GM10266 (cell line): ENCODE data around the gene ARHGEF4.

Experiments
- DNase-seq: peaks from one replicate; pipeline ENCODE4 v3.0.0; 2012; ENCODE audit errors: extremely low spot score
- TF ChIP-seq, protein P1 (sequence below): IDR thresholded peaks from 2 replicates; pipeline ENCODE4 v1.5.1; 2012; ENCODE audit warnings: mild to moderate bottlenecking, low read depth; ENCODE audit not compliant: control insufficient read depth, insufficient read depth; ENCODE audit errors: missing control alignments

ARHGEF4 gene

DNA sequence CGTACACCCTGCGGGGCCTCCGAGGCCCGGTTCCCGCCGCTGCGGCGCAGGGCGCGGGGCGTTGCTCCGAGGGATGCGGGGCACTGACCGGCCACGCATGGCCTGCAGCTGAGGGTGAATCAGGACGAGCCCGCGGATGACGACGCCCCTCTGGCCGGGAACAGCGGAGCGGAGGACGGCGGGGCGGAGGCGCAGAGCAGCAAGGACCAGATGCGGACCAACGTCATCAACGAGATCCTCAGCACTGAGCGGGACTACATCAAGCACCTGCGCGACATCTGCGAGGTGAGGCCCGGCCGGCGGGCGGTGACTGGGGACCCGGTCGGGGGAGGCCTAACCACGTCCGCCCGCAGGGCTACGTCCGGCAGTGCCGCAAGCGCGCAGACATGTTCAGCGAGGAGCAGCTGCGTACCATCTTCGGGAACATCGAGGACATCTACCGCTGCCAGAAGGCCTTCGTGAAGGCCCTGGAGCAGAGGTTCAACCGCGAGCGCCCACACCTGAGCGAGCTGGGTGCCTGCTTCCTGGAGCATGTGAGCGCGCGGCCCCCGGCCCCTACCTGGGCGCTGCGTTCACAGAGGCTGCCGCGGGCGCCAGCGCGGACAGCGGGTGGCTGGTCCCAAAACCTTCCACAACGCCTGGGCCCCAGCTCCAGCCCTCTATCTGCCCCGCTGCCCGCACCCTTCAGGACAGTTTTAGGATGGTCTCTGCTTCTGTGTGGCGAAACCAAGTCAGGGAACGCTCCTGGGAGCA lies 203.4 kb downstream of the ARHGEF4 start:
- TF ChIP-seq, protein P1, sequence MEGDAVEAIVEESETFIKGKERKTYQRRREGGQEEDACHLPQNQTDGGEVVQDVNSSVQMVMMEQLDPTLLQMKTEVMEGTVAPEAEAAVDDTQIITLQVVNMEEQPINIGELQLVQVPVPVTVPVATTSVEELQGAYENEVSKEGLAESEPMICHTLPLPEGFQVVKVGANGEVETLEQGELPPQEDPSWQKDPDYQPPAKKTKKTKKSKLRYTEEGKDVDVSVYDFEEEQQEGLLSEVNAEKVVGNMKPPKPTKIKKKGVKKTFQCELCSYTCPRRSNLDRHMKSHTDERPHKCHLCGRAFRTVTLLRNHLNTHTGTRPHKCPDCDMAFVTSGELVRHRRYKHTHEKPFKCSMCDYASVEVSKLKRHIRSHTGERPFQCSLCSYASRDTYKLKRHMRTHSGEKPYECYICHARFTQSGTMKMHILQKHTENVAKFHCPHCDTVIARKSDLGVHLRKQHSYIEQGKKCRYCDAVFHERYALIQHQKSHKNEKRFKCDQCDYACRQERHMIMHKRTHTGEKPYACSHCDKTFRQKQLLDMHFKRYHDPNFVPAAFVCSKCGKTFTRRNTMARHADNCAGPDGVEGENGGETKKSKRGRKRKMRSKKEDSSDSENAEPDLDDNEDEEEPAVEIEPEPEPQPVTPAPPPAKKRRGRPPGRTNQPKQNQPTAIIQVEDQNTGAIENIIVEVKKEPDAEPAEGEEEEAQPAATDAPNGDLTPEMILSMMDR, result no peak
- DNase-seq, result no peak

DNA sequence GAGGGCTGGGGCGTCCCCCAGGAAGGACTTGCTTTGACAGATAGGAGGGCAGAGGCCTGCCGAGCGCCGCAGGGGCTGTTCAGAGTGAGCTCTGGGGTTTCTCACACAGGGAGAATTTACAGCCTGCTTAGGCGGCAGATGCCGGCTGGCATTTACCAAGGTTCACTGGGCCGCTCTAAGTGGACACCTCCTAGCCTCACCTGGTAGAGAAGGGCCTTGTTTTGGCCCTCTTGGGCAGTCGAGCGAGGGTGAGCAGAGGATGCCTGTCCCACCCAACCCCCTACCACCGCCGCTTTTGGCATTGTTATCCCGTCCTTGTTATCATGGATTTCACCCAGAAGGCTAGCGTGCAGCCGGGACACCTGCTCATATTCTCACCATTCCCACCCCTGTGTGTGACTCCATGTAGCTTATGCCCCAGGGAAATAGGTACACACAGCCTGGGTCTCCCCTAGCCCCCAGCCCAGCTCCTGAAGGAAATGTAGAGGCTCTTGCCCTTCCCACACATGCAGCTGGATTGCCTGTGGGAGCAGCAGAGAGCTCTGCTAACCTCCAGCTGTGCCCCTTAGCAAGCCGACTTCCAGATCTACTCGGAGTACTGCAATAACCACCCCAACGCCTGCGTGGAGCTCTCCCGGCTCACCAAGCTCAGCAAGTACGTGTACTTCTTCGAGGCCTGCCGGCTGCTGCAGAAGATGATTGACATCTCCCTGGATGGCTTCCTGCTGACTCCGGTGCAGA lies 204.1 kb downstream of the ARHGEF4 start:
- TF ChIP-seq, protein P1, result no peak
- no peak for DNase-seq

DNA sequence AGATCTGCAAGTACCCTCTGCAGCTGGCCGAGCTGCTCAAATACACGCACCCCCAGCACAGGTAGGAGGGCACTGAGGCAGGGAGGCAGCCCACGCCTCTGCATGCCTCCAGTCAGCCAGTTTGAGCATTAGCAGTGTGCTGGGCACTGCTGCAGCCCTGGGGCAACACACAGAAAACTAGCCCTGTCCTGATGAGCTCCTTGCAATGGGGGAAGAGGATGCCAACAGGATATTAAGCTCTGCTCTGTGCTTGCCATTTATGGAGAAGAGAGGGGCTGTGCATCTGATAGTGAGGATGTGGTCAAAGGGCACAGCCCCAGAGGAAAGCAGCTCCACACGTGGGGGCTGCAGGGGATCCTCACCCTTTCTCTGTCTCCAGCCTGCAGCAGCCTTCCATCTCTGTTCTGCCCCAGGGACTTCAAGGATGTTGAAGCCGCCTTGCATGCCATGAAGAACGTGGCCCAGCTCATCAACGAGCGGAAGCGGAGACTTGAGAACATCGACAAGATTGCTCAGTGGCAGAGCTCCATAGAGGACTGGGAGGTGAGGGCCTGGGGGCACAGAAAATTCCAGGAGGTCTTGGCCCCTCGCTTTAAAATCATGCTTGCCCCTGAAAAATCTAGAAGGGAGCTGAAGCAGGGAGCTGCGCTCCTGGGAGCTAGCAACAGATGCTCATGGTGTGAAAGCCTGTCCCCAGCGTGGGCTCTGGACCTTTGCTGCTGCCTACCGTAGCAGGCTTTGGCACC lies 204.9 kb downstream of the ARHGEF4 start:
- TF ChIP-seq, protein P1, result no peak
- peak; percentile 25 for DNase-seq

DNA sequence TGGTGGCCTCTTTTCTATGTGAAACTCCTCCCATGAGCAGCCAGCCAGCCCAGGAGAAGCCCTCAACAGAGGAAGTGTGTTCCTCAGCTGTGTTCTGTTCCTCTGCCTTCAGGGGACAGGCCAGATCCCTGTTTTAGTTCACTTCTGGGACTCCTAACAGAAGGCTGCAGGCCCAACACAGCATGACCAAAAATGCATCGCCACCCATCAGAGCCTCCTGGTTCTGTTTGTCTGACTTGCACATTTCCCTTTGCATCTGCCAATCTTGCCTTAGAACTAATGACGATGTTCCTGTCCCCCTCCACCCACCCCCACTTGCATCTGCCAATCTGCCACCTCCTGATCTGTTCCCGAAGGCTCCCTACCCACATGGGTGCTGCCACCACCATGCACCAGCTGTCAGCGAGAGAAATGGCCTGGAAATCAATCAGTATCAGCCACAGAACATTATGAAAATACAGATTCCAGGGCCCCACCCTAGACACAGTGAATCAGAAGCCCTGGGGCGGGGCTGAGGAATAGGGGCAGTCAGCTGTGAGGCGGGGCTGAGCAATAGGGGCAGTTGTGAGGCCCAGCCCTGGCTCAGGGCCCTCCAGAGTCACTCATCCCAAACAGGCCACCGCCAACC lies 205.5 kb downstream of the ARHGEF4 start:
- no peak for DNase-seq
- TF ChIP-seq, protein P1, result no peak

DNA sequence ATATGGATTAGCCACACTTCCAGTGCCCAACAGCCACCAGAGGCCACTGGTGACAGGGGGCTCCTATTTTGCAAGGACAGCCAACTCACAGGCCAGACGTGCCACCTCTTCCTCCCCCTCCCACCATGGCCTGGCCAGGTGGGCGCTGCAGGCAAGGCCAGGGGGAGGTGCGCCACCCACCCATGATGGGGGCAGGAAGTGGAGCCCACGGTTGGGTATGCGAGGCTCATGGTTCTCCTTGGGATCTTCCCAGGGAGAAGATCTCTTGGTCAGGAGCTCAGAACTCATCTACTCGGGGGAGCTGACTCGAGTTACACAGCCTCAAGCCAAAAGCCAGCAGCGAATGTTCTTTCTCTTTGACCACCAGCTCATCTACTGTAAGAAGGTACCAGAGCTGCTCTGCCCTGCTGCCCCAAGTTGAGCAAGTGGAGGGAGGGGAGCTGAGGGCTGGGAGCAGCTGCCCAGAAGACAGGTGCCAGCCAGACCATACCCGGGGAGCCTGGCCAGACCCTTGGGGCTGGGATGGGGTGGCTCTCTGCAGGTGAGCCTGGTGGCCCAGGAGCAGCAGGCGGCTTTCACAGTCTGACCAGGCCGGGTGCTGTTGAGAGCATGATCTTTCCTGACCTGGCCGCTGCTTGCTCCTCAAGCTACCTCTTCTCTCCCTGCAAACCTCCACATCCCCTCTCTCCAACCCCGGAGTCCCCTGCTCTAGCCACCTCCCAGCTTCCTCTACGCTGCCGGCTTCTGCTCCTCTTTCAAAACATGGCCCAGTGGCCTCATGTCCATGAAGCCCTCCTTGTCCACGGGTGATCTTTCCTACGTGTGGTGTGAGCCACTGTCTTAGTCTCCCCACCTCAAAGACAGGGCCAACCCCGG lies 206.7 kb downstream of the ARHGEF4 start:
- TF ChIP-seq, protein P1, result no peak
- no peak for DNase-seq

DNA sequence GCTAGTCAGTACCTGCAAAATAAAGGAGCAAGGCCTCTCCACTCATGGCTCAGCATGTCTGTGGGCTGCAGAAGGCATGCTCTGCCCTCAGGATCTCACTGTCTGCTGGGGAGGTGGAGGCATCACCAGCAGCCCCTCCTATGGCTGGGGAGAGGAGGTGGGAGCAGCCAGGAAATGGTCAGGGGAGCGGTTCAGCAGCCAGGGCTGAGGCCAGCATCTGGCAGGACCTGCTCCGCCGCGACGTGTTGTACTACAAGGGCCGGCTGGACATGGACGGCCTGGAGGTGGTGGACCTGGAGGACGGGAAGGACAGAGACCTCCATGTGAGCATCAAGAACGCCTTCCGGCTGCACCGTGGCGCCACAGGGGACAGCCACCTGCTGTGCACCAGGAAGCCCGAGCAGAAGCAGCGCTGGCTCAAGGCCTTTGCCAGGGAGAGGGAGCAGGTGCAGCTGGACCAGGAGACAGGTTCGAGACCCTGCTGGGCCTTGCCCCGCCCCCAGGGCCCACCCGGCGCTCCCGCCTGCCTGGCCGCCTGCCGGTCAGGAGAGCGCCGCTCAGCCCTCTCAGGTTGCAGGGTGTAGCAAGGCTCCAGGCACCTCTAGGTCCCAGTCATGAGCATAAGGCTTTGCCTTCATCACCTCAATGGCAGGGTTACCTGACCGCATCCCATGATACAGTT lies 207.5 kb downstream of the ARHGEF4 start:
- TF ChIP-seq, protein P1, result no peak
- peak; percentile 23 for DNase-seq
